IPS DF 4.7 (cell line): Measurements from ENCODE around the gene TSEN34.
"Not testable (repeated sequence)": the region's sequence is repeated elsewhere in the genome, so short reads cannot be mapped to it uniquely, and the experiment has no call there.

Experiments used
- DNase-seq: peaks from one replicate; pipeline ENCODE4 v3.0.0-alpha.2; 2013; ENCODE audit warnings: low spot score; ENCODE audit errors: extremely low read depth

Gene TSEN34

GRCh38 chr19:54160854-54161253 is 30.3 kb upstream of the TSEN34 start:
- DNase-seq = no peak

GRCh38 chr19:54162241-54162805 is 28.8 kb upstream of the TSEN34 start:
- DNase-seq = no peak

- DNase-seq = no peak
Measured at GRCh38 chr19:54162884-54163283, 28.2 kb upstream of the TSEN34 start.

GRCh38 chr19:54164369-54165068 is 26.6 kb upstream of the TSEN34 start:
- no peak for DNase-seq

- no peak for DNase-seq
Measured at GRCh38 chr19:54165222-54165621, 25.9 kb upstream of the TSEN34 start.

GRCh38 chr19:54168174-54168917 is 22.8 kb upstream of the TSEN34 start:
- DNase-seq = no peak

GRCh38 chr19:54169149-54169740 is 21.9 kb upstream of the TSEN34 start:
- DNase-seq = no peak

- not testable (repeated sequence) for DNase-seq
Measured at GRCh38 chr19:54171736-54172431, 19.2 kb upstream of the TSEN34 start.

GRCh38 chr19:54172471-54173358 is 18.4 kb upstream of the TSEN34 start, which contains the start of gene TMC4:
Gene TMC4, minus strand, starts transcription at chr19:54173160. Its CDS starts 43 bp downstream, at chr19:54173117.
- DNase-seq = no peak

GRCh38 chr19:54173359-54173699 is 17.8 kb upstream of the TSEN34 start:
- DNase-seq = no peak

- no peak for DNase-seq
Measured at GRCh38 chr19:54173951-54174834, 16.9 kb upstream of the TSEN34 start.

- no peak for DNase-seq
Measured at GRCh38 chr19:54178581-54179261, 12.4 kb upstream of the TSEN34 start.

GRCh38 chr19:54179262-54179852 is 11.8 kb upstream of the TSEN34 start:
- DNase-seq = no peak

GRCh38 chr19:54179921-54180461 is 11.1 kb upstream of the TSEN34 start:
- DNase-seq = no peak

GRCh38 chr19:54180691-54181091 is 10.4 kb upstream of the TSEN34 start:
- no peak for DNase-seq

- not testable (repeated sequence) for DNase-seq
Measured at GRCh38 chr19:54181894-54182293, 9.2 kb upstream of the TSEN34 start.

- no peak for DNase-seq
Measured at GRCh38 chr19:54183431-54183830, 7.7 kb upstream of the TSEN34 start.

GRCh38 chr19:54186351-54186750 is 4.8 kb upstream of the TSEN34 start:
- no peak for DNase-seq
